ENCODE measurements around the gene COL4A6. TPM values are rescaled to one million over a fixed set of nuclear protein-coding genes. Genes with fewer than 3 reads are reported as not detected.

The COL4A6 gene
- polyA plus RNA-seq, 1 experiment: 20.2 TPM

GRCh38 chrX:108435261-108435660 is 3.0 kb downstream of the COL4A6 start:
- CTCF ChIA-PET: no interaction called here
- Histone ChIP-seq H3K27ac (ENCODE audit: low read depth, low read length) (no peak overlapping the region), H3K9me3 (ENCODE audit: control insufficient read depth, insufficient read depth, low read length) (no peaks in the 10 kb centered on the region), H3K4me3 (ENCODE audit: low read depth, low read length) (no peak overlapping the region), H3K27me3 (ENCODE audit: control insufficient read depth, insufficient read depth, low read length) (no peaks in the 10 kb centered on the region)
- no peak for DNase-seq (ENCODE audit: low read depth, low spot score)
- POLR2A ChIA-PET: no interaction called here
- TF ChIP-seq CTCF (IDR thresholded peaks at IDR 0.05; ENCODE audit: low read depth, low read length): no peak

DNA sequence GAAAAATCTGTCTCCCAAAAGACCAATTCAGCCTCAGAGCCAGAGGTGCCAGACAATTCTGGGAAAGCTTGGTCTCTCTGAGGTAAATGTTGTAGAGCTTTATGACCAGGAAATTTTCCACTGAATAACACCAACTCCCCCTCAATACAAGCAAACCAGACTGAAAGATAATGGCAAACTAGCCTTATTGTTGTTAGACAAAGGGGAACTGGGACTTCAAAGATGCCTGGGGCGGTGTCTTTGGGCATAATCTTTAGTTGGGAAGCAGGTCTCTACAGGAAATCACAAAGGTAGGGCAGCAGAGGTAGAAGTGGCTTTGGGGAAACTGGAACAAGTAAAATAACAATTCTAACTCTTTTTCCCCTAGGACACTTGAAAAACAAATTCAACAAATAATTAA is 12.0 kb downstream of the COL4A6 start:
- no peak for DNase-seq (ENCODE audit: low read depth, low spot score)
- POLR2A ChIA-PET: no interaction called here
- CTCF ChIA-PET: no interaction called here
- no peaks in the 10 kb centered on the region for H3K27me3 ChIP-seq (ENCODE audit: control insufficient read depth, insufficient read depth, low read length)
- no peak for TF ChIP-seq CTCF (IDR thresholded peaks at IDR 0.05; ENCODE audit: low read depth, low read length)
- H3K9me3 ChIP-seq (ENCODE audit: control insufficient read depth, insufficient read depth, low read length): no peaks in the 10 kb centered on the region
- H3K4me3 ChIP-seq (ENCODE audit: low read depth, low read length): no peak overlapping the region
- H3K27ac ChIP-seq (ENCODE audit: low read depth, low read length): no peak overlapping the region

DNA sequence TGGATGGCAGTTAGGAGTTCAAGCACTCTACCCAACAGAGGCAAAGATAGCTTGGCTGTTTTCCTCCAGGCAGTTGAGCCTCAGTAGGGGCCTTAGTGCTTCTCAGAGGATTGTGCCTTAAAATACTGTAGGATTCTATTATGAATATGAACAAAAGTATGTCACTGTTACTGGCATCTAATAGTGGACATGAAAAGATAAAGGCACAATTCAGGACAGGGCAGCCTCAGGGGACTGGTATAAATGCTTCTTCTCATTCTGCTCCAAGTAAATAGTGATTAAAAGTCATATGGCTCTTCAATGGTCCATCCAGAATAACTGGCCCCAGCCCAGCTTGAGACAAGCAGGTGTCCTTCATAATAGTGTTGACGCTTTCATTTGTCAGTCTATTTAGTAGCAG is 17.7 kb downstream of the COL4A6 start:
- ChIA-PET POLR2A (no interaction called here), CTCF (interaction anchor here (1.3 to 1.6 kb wide), 2 partner anchors 9 to 196 kb away, joined by 4 to 6 read pairs; no protein-coding TSS in a partner anchor)
- no peaks in the 10 kb centered on the region for H3K9me3 ChIP-seq (ENCODE audit: control insufficient read depth, insufficient read depth, low read length)
- DNase-seq (ENCODE audit: low read depth, low spot score): no peak
- no peaks in the 10 kb centered on the region for H3K27me3 ChIP-seq (ENCODE audit: control insufficient read depth, insufficient read depth, low read length)
- H3K4me3 ChIP-seq (ENCODE audit: low read depth, low read length): no peak overlapping the region
- H3K27ac ChIP-seq (ENCODE audit: low read depth, low read length): no peak overlapping the region
- TF ChIP-seq CTCF (IDR thresholded peaks at IDR 0.05; ENCODE audit: low read depth, low read length): no peak

GRCh38 chrX:108419401-108419800 is 18.8 kb downstream of the COL4A6 start:
- DNase-seq (ENCODE audit: low read depth, low spot score): no peak
- ChIA-PET POLR2A (no interaction called here), CTCF (no interaction called here)
- TF ChIP-seq CTCF (IDR thresholded peaks at IDR 0.05; ENCODE audit: low read depth, low read length): no peak
- Histone ChIP-seq H3K9me3 (ENCODE audit: control insufficient read depth, insufficient read depth, low read length) (no peaks in the 10 kb centered on the region), H3K27ac (ENCODE audit: low read depth, low read length) (no peak overlapping the region), H3K27me3 (ENCODE audit: control insufficient read depth, insufficient read depth, low read length) (no peaks in the 10 kb centered on the region), H3K4me3 (ENCODE audit: low read depth, low read length) (no peak overlapping the region)

DNA sequence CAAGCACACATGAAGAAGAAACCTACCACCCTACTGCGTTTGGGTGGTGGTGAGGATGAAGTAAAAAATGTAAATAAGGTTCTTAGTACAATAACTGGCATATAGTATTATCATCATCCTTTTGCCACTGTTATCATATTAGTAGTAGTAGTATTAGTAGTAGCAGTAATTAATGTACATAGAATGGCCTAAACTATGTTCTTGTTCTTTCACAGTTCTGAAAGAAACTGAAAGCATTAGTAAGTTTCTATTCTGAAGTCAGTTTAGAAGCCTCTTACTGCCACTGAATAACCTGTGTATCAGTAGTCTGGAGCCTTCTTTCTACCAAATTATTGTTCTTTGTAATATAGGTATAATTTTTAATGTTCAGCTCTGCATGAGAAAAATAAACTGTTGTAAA is 21.0 kb downstream of the COL4A6 start:
- Histone ChIP-seq H3K27ac (ENCODE audit: low read depth, low read length) (no peak overlapping the region), H3K4me3 (ENCODE audit: low read depth, low read length) (no peak overlapping the region), H3K27me3 (ENCODE audit: control insufficient read depth, insufficient read depth, low read length) (no peaks in the 10 kb centered on the region), H3K9me3 (ENCODE audit: control insufficient read depth, insufficient read depth, low read length) (no peaks in the 10 kb centered on the region)
- ChIA-PET CTCF (no interaction called here), POLR2A (no interaction called here)
- DNase-seq (ENCODE audit: low read depth, low spot score): no peak
- no peak for TF ChIP-seq CTCF (IDR thresholded peaks at IDR 0.05; ENCODE audit: low read depth, low read length)
